A673 (cell line): ENCODE measurements around the gene NFATC1.

Experiments
- CTCF ChIP-seq: fragments of 300-800, 200-600 bp; sonication (generic); conservative IDR thresholded peaks from 2 replicates; pipeline ENCODE4 v1.5.1; 2017; ENCODE audit warnings: low read depth, mild to moderate bottlenecking, antibody characterized with exemption, low read length, moderate library complexity, mixed read lengths
- EZH2 ChIP-seq: fragments of 200-600 bp; sonication (generic); IDR thresholded peaks from 2 replicates; pipeline ENCODE4 v1.6.1; 2017; ENCODE audit warnings: borderline replicate concordance, low read depth, mild to moderate bottlenecking, mixed read lengths, antibody characterized with exemption, low read length; ENCODE audit not compliant: poor library complexity, severe bottlenecking

GRCh38 chr18:79471046-79471445 lies 75.3 kb downstream of the NFATC1 start:
- no peak for TF ChIP-seq CTCF
- no peak for TF ChIP-seq EZH2
